ENCODE results near the gene SCRN2. TPM values are rescaled to one million over a fixed set of nuclear protein-coding genes. Genes with fewer than 3 reads are reported as not detected.

Gene SCRN2
- total and polyA plus RNA-seq, 2 of the 13 experiments (the other 11 are each of a cell fraction or from before 2014, with no cell fraction given): 21.7 to 29.5 TPM

DNA sequence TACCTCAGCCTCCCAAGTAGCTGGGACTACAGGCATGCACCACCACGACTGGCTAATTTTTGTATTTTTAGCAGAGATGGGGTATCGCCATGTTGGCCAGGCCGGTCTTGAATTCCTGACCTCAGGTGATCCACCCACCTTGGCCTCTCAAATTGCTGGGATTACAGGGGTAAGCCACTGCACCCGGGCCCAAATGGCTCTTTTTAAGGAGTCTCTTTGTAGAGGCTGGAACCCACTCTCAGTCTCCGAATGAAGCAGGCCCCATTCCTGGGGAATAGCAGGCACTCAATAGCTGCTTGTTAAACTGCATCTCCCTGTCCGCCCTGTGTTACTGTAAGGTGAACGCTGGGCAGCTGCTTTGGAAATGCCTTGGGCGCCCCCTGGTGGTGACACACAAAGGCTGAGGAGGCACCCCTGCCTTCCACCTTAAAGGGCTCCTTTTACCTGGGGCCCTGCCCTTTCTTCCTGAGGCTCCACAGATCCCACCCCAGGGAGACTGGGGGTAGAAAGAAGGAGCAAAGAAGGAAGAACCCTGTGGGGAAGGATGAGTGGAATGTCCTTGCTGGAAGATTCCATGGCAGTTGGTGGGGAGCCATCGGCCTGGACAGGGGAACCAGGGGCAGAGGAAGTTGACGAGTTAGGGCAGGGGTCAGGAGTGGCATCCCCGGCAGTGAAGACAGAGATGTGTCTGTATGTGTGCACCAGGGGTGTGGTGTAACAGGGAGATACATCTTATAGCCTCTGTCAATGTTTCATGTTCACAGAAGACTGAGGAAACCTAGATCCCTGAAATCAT is 48.9 kb upstream of the SCRN2 start (continued):
- TF ChIP-seq POLR2AphosphoS2 (IDR thresholded peaks at IDR 0.05; ENCODE audit: low read depth, low read length) (no peak), PHF21A (CRISPR knock-in tag; IDR thresholded peaks at IDR 0.05) (peak; percentile 23; the same call in 1 of the 2 replicates), MZF1 (CRISPR knock-in tag; IDR thresholded peaks at IDR 0.05; ENCODE audit: borderline replicate concordance) (no peak), ZFP1 (CRISPR knock-in tag; IDR thresholded peaks at IDR 0.05) (no peak), CC2D1A (CRISPR knock-in tag; IDR thresholded peaks at IDR 0.05) (0 out of 2 replicates have a peak, but pooled peaks have one; percentile 26), HHEX (CRISPR knock-in tag; IDR thresholded peaks at IDR 0.05) (no peak), SCMH1 (CRISPR knock-in tag; IDR thresholded peaks at IDR 0.05; ENCODE audit: borderline replicate concordance) (no peak), ARNT (IDR thresholded peaks at IDR 0.05) (no peak), NRL (CRISPR knock-in tag; IDR thresholded peaks at IDR 0.05; ENCODE audit: borderline replicate concordance) (no peak; the same call in 1 of the 2 replicates), KAT7 (CRISPR knock-in tag; IDR thresholded peaks at IDR 0.05; ENCODE audit: borderline replicate concordance) (no peak), ZNF766 (CRISPR knock-in tag; IDR thresholded peaks at IDR 0.05; ENCODE audit: borderline replicate concordance) (no peak), ZNF570 (CRISPR knock-in tag; IDR thresholded peaks at IDR 0.05; ENCODE audit: borderline replicate concordance) (no peak), ZNF709 (CRISPR knock-in tag; IDR thresholded peaks at IDR 0.05) (no peak), KLF12 (CRISPR knock-in tag; IDR thresholded peaks at IDR 0.05; ENCODE audit: borderline replicate concordance) (no peak), SOX5 (CRISPR knock-in tag; IDR thresholded peaks at IDR 0.05; ENCODE audit: borderline replicate concordance) (no peak)
- TF ChIP-seq, protein P1, sequence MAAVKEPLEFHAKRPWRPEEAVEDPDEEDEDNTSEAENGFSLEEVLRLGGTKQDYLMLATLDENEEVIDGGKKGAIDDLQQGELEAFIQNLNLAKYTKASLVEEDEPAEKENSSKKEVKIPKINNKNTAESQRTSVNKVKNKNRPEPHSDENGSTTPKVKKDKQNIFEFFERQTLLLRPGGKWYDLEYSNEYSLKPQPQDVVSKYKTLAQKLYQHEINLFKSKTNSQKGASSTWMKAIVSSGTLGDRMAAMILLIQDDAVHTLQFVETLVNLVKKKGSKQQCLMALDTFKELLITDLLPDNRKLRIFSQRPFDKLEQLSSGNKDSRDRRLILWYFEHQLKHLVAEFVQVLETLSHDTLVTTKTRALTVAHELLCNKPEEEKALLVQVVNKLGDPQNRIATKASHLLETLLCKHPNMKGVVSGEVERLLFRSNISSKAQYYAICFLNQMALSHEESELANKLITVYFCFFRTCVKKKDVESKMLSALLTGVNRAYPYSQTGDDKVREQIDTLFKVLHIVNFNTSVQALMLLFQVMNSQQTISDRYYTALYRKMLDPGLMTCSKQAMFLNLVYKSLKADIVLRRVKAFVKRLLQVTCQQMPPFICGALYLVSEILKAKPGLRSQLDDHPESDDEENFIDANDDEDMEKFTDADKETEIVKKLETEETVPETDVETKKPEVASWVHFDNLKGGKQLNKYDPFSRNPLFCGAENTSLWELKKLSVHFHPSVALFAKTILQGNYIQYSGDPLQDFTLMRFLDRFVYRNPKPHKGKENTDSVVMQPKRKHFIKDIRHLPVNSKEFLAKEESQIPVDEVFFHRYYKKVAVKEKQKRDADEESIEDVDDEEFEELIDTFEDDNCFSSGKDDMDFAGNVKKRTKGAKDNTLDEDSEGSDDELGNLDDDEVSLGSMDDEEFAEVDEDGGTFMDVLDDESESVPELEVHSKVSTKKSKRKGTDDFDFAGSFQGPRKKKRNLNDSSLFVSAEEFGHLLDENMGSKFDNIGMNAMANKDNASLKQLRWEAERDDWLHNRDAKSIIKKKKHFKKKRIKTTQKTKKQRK (IDR thresholded peaks at IDR 0.05; ENCODE audit: low read length): no peak
- TF ChIP-seq, protein P2, sequence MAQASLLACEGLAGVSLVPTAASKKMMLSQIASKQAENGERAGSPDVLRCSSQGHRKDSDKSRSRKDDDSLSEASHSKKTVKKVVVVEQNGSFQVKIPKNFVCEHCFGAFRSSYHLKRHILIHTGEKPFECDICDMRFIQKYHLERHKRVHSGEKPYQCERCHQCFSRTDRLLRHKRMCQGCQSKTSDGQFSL (CRISPR knock-in tag; IDR thresholded peaks at IDR 0.05): no peak
- TF ChIP-seq, protein P3, sequence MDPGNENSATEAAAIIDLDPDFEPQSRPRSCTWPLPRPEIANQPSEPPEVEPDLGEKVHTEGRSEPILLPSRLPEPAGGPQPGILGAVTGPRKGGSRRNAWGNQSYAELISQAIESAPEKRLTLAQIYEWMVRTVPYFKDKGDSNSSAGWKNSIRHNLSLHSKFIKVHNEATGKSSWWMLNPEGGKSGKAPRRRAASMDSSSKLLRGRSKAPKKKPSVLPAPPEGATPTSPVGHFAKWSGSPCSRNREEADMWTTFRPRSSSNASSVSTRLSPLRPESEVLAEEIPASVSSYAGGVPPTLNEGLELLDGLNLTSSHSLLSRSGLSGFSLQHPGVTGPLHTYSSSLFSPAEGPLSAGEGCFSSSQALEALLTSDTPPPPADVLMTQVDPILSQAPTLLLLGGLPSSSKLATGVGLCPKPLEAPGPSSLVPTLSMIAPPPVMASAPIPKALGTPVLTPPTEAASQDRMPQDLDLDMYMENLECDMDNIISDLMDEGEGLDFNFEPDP (CRISPR knock-in tag; conservative IDR thresholded peaks at IDR 0.05): no peak
- TF ChIP-seq, protein P4, sequence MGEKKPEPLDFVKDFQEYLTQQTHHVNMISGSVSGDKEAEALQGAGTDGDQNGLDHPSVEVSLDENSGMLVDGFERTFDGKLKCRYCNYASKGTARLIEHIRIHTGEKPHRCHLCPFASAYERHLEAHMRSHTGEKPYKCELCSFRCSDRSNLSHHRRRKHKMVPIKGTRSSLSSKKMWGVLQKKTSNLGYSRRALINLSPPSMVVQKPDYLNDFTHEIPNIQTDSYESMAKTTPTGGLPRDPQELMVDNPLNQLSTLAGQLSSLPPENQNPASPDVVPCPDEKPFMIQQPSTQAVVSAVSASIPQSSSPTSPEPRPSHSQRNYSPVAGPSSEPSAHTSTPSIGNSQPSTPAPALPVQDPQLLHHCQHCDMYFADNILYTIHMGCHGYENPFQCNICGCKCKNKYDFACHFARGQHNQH (CRISPR knock-in tag; IDR thresholded peaks at IDR 0.05): no peak; the same call in 1 of the 2 replicates
- TF ChIP-seq, protein P5, sequence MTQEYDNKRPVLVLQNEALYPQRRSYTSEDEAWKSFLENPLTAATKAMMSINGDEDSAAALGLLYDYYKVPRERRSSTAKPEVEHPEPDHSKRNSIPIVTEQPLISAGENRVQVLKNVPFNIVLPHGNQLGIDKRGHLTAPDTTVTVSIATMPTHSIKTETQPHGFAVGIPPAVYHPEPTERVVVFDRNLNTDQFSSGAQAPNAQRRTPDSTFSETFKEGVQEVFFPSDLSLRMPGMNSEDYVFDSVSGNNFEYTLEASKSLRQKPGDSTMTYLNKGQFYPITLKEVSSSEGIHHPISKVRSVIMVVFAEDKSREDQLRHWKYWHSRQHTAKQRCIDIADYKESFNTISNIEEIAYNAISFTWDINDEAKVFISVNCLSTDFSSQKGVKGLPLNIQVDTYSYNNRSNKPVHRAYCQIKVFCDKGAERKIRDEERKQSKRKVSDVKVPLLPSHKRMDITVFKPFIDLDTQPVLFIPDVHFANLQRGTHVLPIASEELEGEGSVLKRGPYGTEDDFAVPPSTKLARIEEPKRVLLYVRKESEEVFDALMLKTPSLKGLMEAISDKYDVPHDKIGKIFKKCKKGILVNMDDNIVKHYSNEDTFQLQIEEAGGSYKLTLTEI (CRISPR knock-in tag; conservative IDR thresholded peaks at IDR 0.05): no peak

Data from HepG2 (cell line).